Glutamatergic neuron (in vitro differentiated cells): Measurements from ENCODE around the gene HID1. TPM values are rescaled to one million over a fixed set of nuclear protein-coding genes. Genes with fewer than 3 reads are reported as not detected.

ENCODE experiments used
- DNase-seq: peaks from one replicate; pipeline ENCODE4 v3.0.0; 2022
- H3K27ac Mint-ChIP-seq: one replicate; pipeline ENCODE4 v1.8.0; 2020; ENCODE audit warnings: mild to moderate bottlenecking, mixed read lengths, inconsistent platforms; ENCODE audit not compliant: unreplicated experiment
- H3K27me3 Mint-ChIP-seq: one replicate; pipeline ENCODE4 v1.8.0; 2020; ENCODE audit warnings: mild to moderate bottlenecking, moderate library complexity, mixed read lengths, inconsistent platforms; ENCODE audit not compliant: unreplicated experiment
- H3K36me3 Mint-ChIP-seq: one replicate; pipeline ENCODE4 v1.8.0; 2020; ENCODE audit warnings: mild to moderate bottlenecking, mixed read lengths, inconsistent platforms; ENCODE audit not compliant: unreplicated experiment
- H3K4me1 Mint-ChIP-seq: one replicate; pipeline ENCODE4 v1.8.0; 2020; ENCODE audit warnings: mild to moderate bottlenecking, low read depth, mixed read lengths, inconsistent platforms; ENCODE audit not compliant: unreplicated experiment
- H3K4me3 Mint-ChIP-seq: one replicate; pipeline ENCODE4 v1.8.0; 2020; ENCODE audit warnings: mild to moderate bottlenecking, mixed read lengths, inconsistent platforms; ENCODE audit not compliant: unreplicated experiment
- H3K9me3 Mint-ChIP-seq: one replicate; pipeline ENCODE4 v1.8.0; 2020; ENCODE audit warnings: mild to moderate bottlenecking, moderate library complexity, mixed read lengths, inconsistent platforms; ENCODE audit not compliant: unreplicated experiment
- CTCF ChIP-seq: fragments of 200-600 bp; sonication (generic); IDR thresholded peaks from one replicate; pipeline ENCODE4 v1.5.0; 2021; ENCODE audit not compliant: partially characterized antibody, unreplicated experiment
- total RNA-seq: library from RNA; stranded (reverse); fragmentation: NEBNext Ultra II Directional; extraction: Animal tissue kit (Norgen Biotek cat#: 25700); gene quantifications from one replicate; pipeline ENCODE4 v1.2.1, GENCODE V29; 2021; ENCODE audit not compliant: unreplicated experiment

Gene HID1
- total RNA-seq, 1 donor from 2014 or later = 106 TPM

GRCh38 chr17:75005291-75005690 is 32.7 kb upstream of the HID1 start:
- H3K4me3 Mint-ChIP-seq = no peak overlapping the region
- peaks cover 8% of the 10 kb centered on the region for H3K9me3 Mint-ChIP-seq
- H3K27ac Mint-ChIP-seq = no peak overlapping the region
- no peak for DNase-seq
- H3K4me1 Mint-ChIP-seq = no peaks in the 10 kb centered on the region
- no peak for TF ChIP-seq CTCF
- peaks cover 1% of the 10 kb centered on the region for H3K27me3 Mint-ChIP-seq
- peaks cover 4% of the 10 kb centered on the region for H3K36me3 Mint-ChIP-seq

- no peak for TF ChIP-seq CTCF
- Mint-ChIP-seq H3K27me3 (peaks cover 1% of the 10 kb centered on the region), H3K27ac (no peak overlapping the region), H3K9me3 (peaks cover 8% of the 10 kb centered on the region), H3K36me3 (peaks cover 4% of the 10 kb centered on the region), H3K4me1 (no peaks in the 10 kb centered on the region), H3K4me3 (no peak overlapping the region)
- DNase-seq = no peak
Measured at GRCh38 chr17:75004371-75004770, 31.8 kb upstream of the HID1 start.

- Mint-ChIP-seq H3K27ac (no peak overlapping the region), H3K4me3 (no peak overlapping the region), H3K27me3 (peaks cover 1% of the 10 kb centered on the region), H3K4me1 (no peaks in the 10 kb centered on the region), H3K36me3 (peaks cover 4% of the 10 kb centered on the region), H3K9me3 (peaks cover 8% of the 10 kb centered on the region)
- DNase-seq = no peak
- no peak for TF ChIP-seq CTCF
Measured at GRCh38 chr17:75003957-75004355, 31.4 kb upstream of the HID1 start.

GRCh38 chr17:75003070-75003956 is 30.8 kb upstream of the HID1 start:
- Mint-ChIP-seq H3K9me3 (peaks cover 8% of the 10 kb centered on the region), H3K27ac (no peak overlapping the region), H3K4me3 (no peak overlapping the region), H3K27me3 (peaks cover 3% of the 10 kb centered on the region), H3K36me3 (peaks cover 4% of the 10 kb centered on the region), H3K4me1 (no peaks in the 10 kb centered on the region)
- no peak for TF ChIP-seq CTCF
- DNase-seq = no peak

GRCh38 chr17:75001915-75002843 is 29.6 kb upstream of the HID1 start:
- no peak overlapping the region for H3K27ac Mint-ChIP-seq
- no peak for TF ChIP-seq CTCF
- peaks cover 2% of the 10 kb centered on the region for H3K27me3 Mint-ChIP-seq
- peaks cover 9% of the 10 kb centered on the region for H3K9me3 Mint-ChIP-seq
- H3K4me1 Mint-ChIP-seq = no peaks in the 10 kb centered on the region
- DNase-seq = no peak
- H3K36me3 Mint-ChIP-seq = peaks cover 4% of the 10 kb centered on the region
- H3K4me3 Mint-ChIP-seq = no peak overlapping the region
